H1 (cell line): Measurements from ENCODE around the gene H2BW2. TPM values are rescaled to one million over a fixed set of nuclear protein-coding genes. Genes with fewer than 3 reads are reported as not detected.

ENCODE experiments used
- CTCF ChIA-PET: fragments of 300-600 bp; sonication (Branson Sonifier 250); formaldehyde crosslinking; loops from one replicate; lab custom pipeline; 2021; ENCODE audit not compliant: partially characterized antibody; lab: Charles Lee
- POLR2A ChIA-PET: fragments of 300-600 bp; sonication (Branson Sonifier 250); formaldehyde crosslinking; loops from one replicate; lab custom pipeline; 2021; ENCODE audit warnings: inconsistent platforms; ENCODE audit not compliant: partially characterized antibody; lab: Charles Lee
- DNase-seq, 2 experiments: peaks; one replicate each; pipeline versions ENCODE4 v3.0.0 to v3.0.0-alpha.2; 2010 to 2022; ENCODE audit warnings: low spot score in 2 of 2, low read depth in 1 of 2, mixed read lengths in 1 of 2
- FAIRE-seq: peaks from 2 replicates; lab custom pipeline; 2011; peaks lifted over from hg19 to GRCh38; lab: Jason Lieb, UNC
- H2AFZ ChIP-seq: 2 replicates; pipeline ENCODE4 v1.8.1; 2012; ENCODE audit warnings: low read length, inconsistent platforms
- H2AK5ac ChIP-seq: 2 replicates; pipeline ENCODE4 v1.6.1; 2013; ENCODE audit warnings: low read depth, low read length
- H2BK120ac ChIP-seq: replicated peaks from 2 replicates; pipeline ENCODE3; 2013; ENCODE audit warnings: low read depth, low read length, inconsistent platforms
- H2BK12ac ChIP-seq: 2 replicates; pipeline ENCODE4 v1.6.1; 2013; ENCODE audit warnings: low read depth, low read length
- H2BK15ac ChIP-seq: 2 replicates; pipeline ENCODE4 v1.6.1; 2013; ENCODE audit warnings: low read length
- H2BK20ac ChIP-seq: 2 replicates; pipeline ENCODE4 v1.6.1; 2013; ENCODE audit warnings: low read length
- H2BK5ac ChIP-seq: 2 replicates; pipeline ENCODE4 v1.6.1; 2013; ENCODE audit warnings: low read depth, low read length
- H3K14ac ChIP-seq: 2 replicates; pipeline ENCODE4 v1.6.1; 2013; ENCODE audit warnings: inconsistent platforms; ENCODE audit not compliant: insufficient read length
- H3K18ac ChIP-seq: 2 replicates; pipeline ENCODE4 v1.6.1; 2013; ENCODE audit warnings: low read length; ENCODE audit errors: extremely low read depth
- H3K23ac ChIP-seq: 2 replicates; pipeline ENCODE4 v1.6.1; 2013; ENCODE audit warnings: inconsistent platforms; ENCODE audit not compliant: insufficient read length
- H3K23me2 ChIP-seq: 2 replicates; pipeline ENCODE4 v1.6.1; 2013; ENCODE audit warnings: low read depth, low read length
- H3K27ac ChIP-seq: 2 replicates; pipeline ENCODE4 v1.6.1; 2011; ENCODE audit warnings: low read depth, low read length, inconsistent platforms
- H3K27me3 ChIP-seq, 4 experiments: replicated peaks in 1 of 4; 1 replicate in 1 of 4; 2 replicates in 3 of 4; pipeline versions ENCODE4 v1.6.1 to v1.8.1; 2011 to 2013; ENCODE audit warnings: low read length in 3 of 4, mild to moderate bottlenecking in 3 of 4, inconsistent platforms in 2 of 4, mixed read lengths in 2 of 4, moderate library complexity in 1 of 4; ENCODE audit not compliant: control insufficient read depth in 3 of 4, insufficient read depth in 3 of 4; ENCODE audit errors: extremely low read depth in 1 of 4
- H3K36me3 ChIP-seq, 4 experiments: 2 replicates each; pipeline versions ENCODE4 v1.6.1 to v1.8.1; 2011 to 2013; ENCODE audit warnings: mild to moderate bottlenecking in 4 of 4, low read length in 3 of 4, moderate library complexity in 2 of 4, control low read depth in 1 of 4, inconsistent platforms in 1 of 4; ENCODE audit not compliant: insufficient read depth in 4 of 4, control insufficient read depth in 2 of 4
- H3K4ac ChIP-seq: replicated peaks from 2 replicates; pipeline ENCODE3; 2013; ENCODE audit warnings: low read length, low read depth, mixed read lengths, inconsistent platforms; ENCODE audit not compliant: insufficient read length
- H3K4me1 ChIP-seq, 4 experiments: replicated peaks in 1 of 4; 1 replicate in 1 of 4; 2 replicates in 3 of 4; pipeline versions ENCODE4 v1.6.1 to v1.8.1; 2011 to 2013; ENCODE audit warnings: low read length in 3 of 4, inconsistent platforms in 2 of 4, mixed read lengths in 1 of 4; ENCODE audit not compliant: insufficient read depth in 4 of 4, control insufficient read depth in 3 of 4
- H3K4me2 ChIP-seq, 2 experiments: 2 replicates each; pipeline versions ENCODE4 v1.6.1 to v1.8.1; 2011 to 2013; ENCODE audit warnings: low read depth in 2 of 2, low read length in 2 of 2, control low read depth in 1 of 2, inconsistent platforms in 1 of 2, mild to moderate bottlenecking in 1 of 2; ENCODE audit not compliant: insufficient read depth in 1 of 2
- H3K4me3 ChIP-seq, 4 experiments: fragments of 200-600, 300-600 bp in 1 of 4; sonication (generic), shearing (Covaris generic), sonication (Bioruptor Twin) in 1 of 4; 2 replicates each; pipeline versions ENCODE4 v1.5.1 to v1.8.1; 2011 to 2016; ENCODE audit warnings: low read length in 4 of 4, low read depth in 3 of 4, control low read depth in 2 of 4, inconsistent platforms in 2 of 4, mild to moderate bottlenecking in 2 of 4, mixed read lengths in 1 of 4, moderate library complexity in 1 of 4; ENCODE audit not compliant: insufficient read depth in 2 of 4; ENCODE audit errors: extremely low read depth in 1 of 4
- H3K56ac ChIP-seq: replicated peaks from 2 replicates; pipeline ENCODE3; 2013; ENCODE audit warnings: low read depth, mild to moderate bottlenecking, mixed read lengths, low read length, inconsistent platforms; ENCODE audit not compliant: insufficient read length
- H3K79me1 ChIP-seq: 2 replicates; pipeline ENCODE4 v1.6.1; 2013; ENCODE audit warnings: low read depth, low read length, control low read depth
- H3K79me2 ChIP-seq, 2 experiments: 2 replicates each; pipeline versions ENCODE4 v1.6.1 to v1.8.1; 2012 to 2013; ENCODE audit warnings: low read length in 2 of 2, mild to moderate bottlenecking in 2 of 2, inconsistent platforms in 1 of 2; ENCODE audit not compliant: insufficient read depth in 2 of 2, control insufficient read depth in 1 of 2
- H3K9ac ChIP-seq, 4 experiments: replicated peaks in 1 of 4; 1 replicate in 1 of 4; 2 replicates in 3 of 4; pipeline versions ENCODE4 v1.6.1 to v1.8.1; 2011 to 2013; ENCODE audit warnings: low read depth in 3 of 4, low read length in 3 of 4, control low read depth in 2 of 4, mild to moderate bottlenecking in 2 of 4, moderate library complexity in 2 of 4, inconsistent platforms in 1 of 4; ENCODE audit errors: extremely low read depth in 1 of 4
- H3K9me3 ChIP-seq, 2 experiments: 2 replicates each; pipeline versions ENCODE4 v1.6.1 to v1.8.1; 2012 to 2013; ENCODE audit warnings: mild to moderate bottlenecking in 2 of 2, moderate library complexity in 2 of 2, control low read depth in 1 of 2, inconsistent platforms in 1 of 2, low read depth in 1 of 2, low read length in 1 of 2, mixed read lengths in 1 of 2; ENCODE audit not compliant: insufficient read depth in 2 of 2
- H4K20me1 ChIP-seq, 2 experiments: replicated peaks in 1 of 2; 2 replicates each; pipeline versions ENCODE3 to v1.8.1; 2011 to 2013; ENCODE audit warnings: inconsistent platforms in 2 of 2, low read length in 2 of 2, mild to moderate bottlenecking in 1 of 2; ENCODE audit not compliant: insufficient read depth in 2 of 2, control insufficient read depth in 1 of 2
- H4K5ac ChIP-seq: 2 replicates; pipeline ENCODE4 v1.6.1; 2013; ENCODE audit warnings: low read length, low read depth, mixed read lengths, inconsistent platforms; ENCODE audit not compliant: insufficient read length
- H4K8ac ChIP-seq: 2 replicates; pipeline ENCODE4 v1.8.0; 2013; ENCODE audit warnings: mild to moderate bottlenecking, moderate library complexity, low read length, inconsistent platforms; ENCODE audit not compliant: insufficient read depth; ENCODE audit errors: extremely low read depth
- H4K91ac ChIP-seq: replicated peaks from 2 replicates; pipeline ENCODE3; 2013; ENCODE audit warnings: low read length, mixed read lengths, inconsistent platforms; ENCODE audit not compliant: insufficient read length
- ATF2 ChIP-seq: IDR thresholded peaks from 2 replicates; pipeline ENCODE4 v1.6.1; 2012; ENCODE audit warnings: low read length, inconsistent platforms
- CBX5 ChIP-seq: fragments of 300-800, 300-1000 bp; sonication (generic); IDR thresholded peaks from 2 replicates; pipeline ENCODE4 v1.7.1; 2016; ENCODE audit warnings: antibody characterized with exemption, low read length, low read depth
- GTF2F1 ChIP-seq: IDR thresholded peaks from 2 replicates; pipeline ENCODE4 v1.6.1; 2012; ENCODE audit warnings: low read depth, low read length, improper control_type of control experiment, borderline replicate concordance
- JUN ChIP-seq: IDR thresholded peaks from 2 replicates; pipeline ENCODE4 v1.6.1; 2011; ENCODE audit warnings: low read depth, mild to moderate bottlenecking, improper control_type of control experiment, low read length
- NRF1 ChIP-seq: IDR thresholded peaks from 2 replicates; pipeline ENCODE4 v1.6.1; 2011; ENCODE audit warnings: mild to moderate bottlenecking, low read depth, low read length, improper control_type of control experiment
- POLR2A ChIP-seq, 2 experiments: IDR thresholded peaks; 1 replicate in 1 of 2; 2 replicates in 1 of 2; pipeline ENCODE4 v1.6.1; 2011; ENCODE audit warnings: low read depth in 2 of 2, low read length in 2 of 2, mild to moderate bottlenecking in 2 of 2; ENCODE audit errors: control extremely low read depth in 1 of 2
- SIN3A ChIP-seq, 2 experiments: IDR thresholded peaks in 1 of 2; conservative IDR thresholded peaks in 1 of 2; 2 replicates each; pipeline ENCODE4 v1.6.1; 2011 to 2012; ENCODE audit warnings: low read length in 2 of 2, improper control_type of control experiment in 1 of 2, low read depth in 1 of 2, mild to moderate bottlenecking in 1 of 2
- SIRT6 ChIP-seq: IDR thresholded peaks from one replicate; pipeline ENCODE4 v1.7.1; 2012; ENCODE audit warnings: low read length, inconsistent platforms
- SRF ChIP-seq: IDR thresholded peaks from 2 replicates; pipeline ENCODE4 v1.6.1; 2011; ENCODE audit warnings: mild to moderate bottlenecking, low read depth, low read length, moderate library complexity
- SUZ12 ChIP-seq: fragments of 200-600 bp; sonication (generic); IDR thresholded peaks from 2 replicates; pipeline ENCODE4 v1.6.1; 2012; ENCODE audit warnings: mild to moderate bottlenecking, inconsistent platforms, low read length, moderate library complexity, mixed read lengths
- TAF7 ChIP-seq: optimal IDR thresholded peaks from 2 replicates; pipeline ENCODE3; 2011; ENCODE audit warnings: low read depth, mild to moderate bottlenecking, inconsistent platforms, low read length, moderate library complexity, borderline replicate concordance
- WGBS, 2 experiments: shearing (Covaris generic) in 1 of 2; methylation state at CpG; one replicate each; pipeline versions ENCODE4 v1.1.6 to v1.1.7; 2013 to 2015; ENCODE audit warnings: low lambda C conversion rate in 2 of 2, mixed read lengths in 2 of 2, inconsistent platforms in 1 of 2, low coverage in 1 of 2, missing lambda C conversion rate in 1 of 2; ENCODE audit not compliant: insufficient replicate concordance in 2 of 2, insufficient coverage in 1 of 2, insufficient read length in 1 of 2; ENCODE audit errors: extremely low coverage in 1 of 2, missing lambda C conversion rate in 1 of 2; 5-methylcytosine and 5-hydroxymethylcytosine counted together
- polyA plus RNA-seq, 7 experiments: library from polyadenylated mRNA; depleted of rRNA in 3 of 7; stranded (reverse) in 5 of 7; unstranded in 2 of 7; fragments of >200 nt in 5 of 7; fragments of 200-250 nt in 2 of 7; gene quantifications; 1 replicate in 5 of 7; 2 replicates in 1 of 7; 4 replicates in 1 of 7; pipeline versions ENCODE4 v1.2.1 to v1.2.3, GENCODE V29; 2011 to 2013; ENCODE audit warnings: missing spikeins in 2 of 7, mixed read lengths in 2 of 7
- total RNA-seq: library from RNA; stranded (reverse); fragmentation: NEBNext Ultra II Directional; extraction: Animal tissue kit (Norgen Biotek cat#: 25700); gene quantifications from 2 replicates; pipeline ENCODE4 v1.2.1, GENCODE V29; 2021

Gene H2BW2
- total and polyA plus RNA-seq, 2 of the 8 experiments (the other 6 are each of a cell fraction or from before 2014, with no cell fraction given): 0.03 TPM; not detected in 1

- DNase-seq: no peak
- Histone ChIP-seq H2AK5ac (no peak overlapping the region), H3K36me3 (no peaks in the 10 kb centered on the region), H3K27me3 (no peaks in the 10 kb centered on the region), H3K79me1 (no peaks in the 10 kb centered on the region), H2BK20ac (no peak overlapping the region), H2BK12ac (no peak overlapping the region), H3K14ac (no peak overlapping the region), H3K9me3 (no peaks in the 10 kb centered on the region), H3K79me2 (no peaks in the 10 kb centered on the region), H4K5ac (no peak overlapping the region), H4K91ac (no peak overlapping the region), H4K20me1 (no peaks in the 10 kb centered on the region), H3K56ac (no peak overlapping the region), H3K9ac (no peak overlapping the region), H3K4me2 (no peak overlapping the region), H3K27ac (no peak overlapping the region), H3K4me1 (no peaks in the 10 kb centered on the region), H3K4me3 (no peak overlapping the region), H2BK5ac (no peak overlapping the region), H3K23me2 (no peaks in the 10 kb centered on the region), H2AFZ (no peak overlapping the region), H2BK15ac (no peak overlapping the region), H3K23ac (no peak overlapping the region), H3K18ac (no peak overlapping the region), H4K8ac (no peak overlapping the region; the same call in 1 of the 2 replicates), H3K4ac (no peak overlapping the region), H2BK120ac (no peak overlapping the region)
- CTCF ChIA-PET: interaction anchor here (1.7 kb wide), 1 partner anchor 16 kb away, joined by 3 read pairs; no protein-coding TSS in a partner anchor
- POLR2A ChIA-PET: interaction anchor here (1.4 kb wide), 1 partner anchor 28 kb away, joined by 3 read pairs; the partner anchor contains the start of gene ZCCHC18
- 97% methylated on average over 3 of the region's 5 CpGs; no CpG with 5 or more reads in 1 of the 2 experiments for WGBS, 2 experiments
- FAIRE-seq: no peak
- TF ChIP-seq TAF7: no peak
- TF ChIP-seq SIRT6: no peak
- TF ChIP-seq POLR2A (IDR thresholded peaks at IDR 0.05; ENCODE audit: control extremely low read depth in 1 of 2, low read depth in 2 of 2, low read length in 2 of 2): no peak
- TF ChIP-seq SUZ12: no peak
- no peak for TF ChIP-seq NRF1
- TF ChIP-seq SRF: no peak
- TF ChIP-seq GTF2F1: no peak
- TF ChIP-seq JUN: no peak
- TF ChIP-seq SIN3A (conservative IDR thresholded peaks at IDR 0.05 in 1 of 2, IDR thresholded peaks at IDR 0.05 in 1 of 2; ENCODE audit: low read depth in 1 of 2, low read length in 2 of 2): no peak
- TF ChIP-seq ATF2: no peak
- TF ChIP-seq CBX5: no peak
Measured at GRCh38 chrX:104084534-104085277, 45.0 kb downstream of the H2BW2 start.
